Trophoblast cell (in vitro differentiated cells and primary cell): Measurements from ENCODE around the gene UBE2QL1.

Experiments used
- DNase-seq, 2 donors: peaks; one replicate each; pipeline ENCODE4 v3.0.0-alpha.2; 2016
- H2AFZ ChIP-seq: 2 replicates; pipeline ENCODE4 v1.6.1; 2013; ENCODE audit warnings: low read length, moderate library complexity, mild to moderate bottlenecking; ENCODE audit not compliant: insufficient read depth, poor library complexity
- H2AK5ac ChIP-seq: 2 replicates; pipeline ENCODE4 v1.6.1; 2013; ENCODE audit warnings: mild to moderate bottlenecking, low read length
- H2BK120ac ChIP-seq: 2 replicates; pipeline ENCODE4 v1.6.1; 2013; ENCODE audit warnings: low read length, mild to moderate bottlenecking, moderate library complexity; ENCODE audit not compliant: insufficient read depth, poor library complexity
- H2BK12ac ChIP-seq: 2 replicates; pipeline ENCODE4 v1.6.1; 2013; ENCODE audit warnings: mild to moderate bottlenecking, low read length, moderate library complexity
- H2BK5ac ChIP-seq: 2 replicates; pipeline ENCODE4 v1.6.1; 2013; ENCODE audit warnings: low read length, low read depth, moderate library complexity, mild to moderate bottlenecking; ENCODE audit not compliant: poor library complexity
- H3K14ac ChIP-seq: 2 replicates; pipeline ENCODE4 v1.6.1; 2013; ENCODE audit warnings: mild to moderate bottlenecking, low read length
- H3K18ac ChIP-seq: 2 replicates; pipeline ENCODE4 v1.6.1; 2013; ENCODE audit warnings: mild to moderate bottlenecking, low read length
- H3K23ac ChIP-seq: 2 replicates; pipeline ENCODE4 v1.6.1; 2013; ENCODE audit warnings: low read length
- H3K27ac ChIP-seq: 2 replicates; pipeline ENCODE4 v1.5.1; 2013; ENCODE audit warnings: low read depth, mild to moderate bottlenecking, inconsistent platforms, low read length, moderate library complexity
- H3K27me3 ChIP-seq: 2 replicates; pipeline ENCODE4 v1.6.1; 2013; ENCODE audit warnings: inconsistent platforms, mild to moderate bottlenecking, low read length, moderate library complexity; ENCODE audit not compliant: insufficient read depth
- H3K36me3 ChIP-seq, 2 experiments: 1 replicate in 1 of 2; 2 replicates in 1 of 2; pipeline ENCODE4 v1.6.1; 2013; ENCODE audit warnings: low read length in 2 of 2, mild to moderate bottlenecking in 2 of 2, moderate library complexity in 1 of 2; ENCODE audit not compliant: insufficient read depth in 2 of 2, control insufficient read depth in 1 of 2
- H3K4ac ChIP-seq: 2 replicates; pipeline ENCODE4 v1.6.1; 2013; ENCODE audit warnings: low read depth, mild to moderate bottlenecking, low read length, moderate library complexity
- H3K4me1 ChIP-seq, 2 experiments: 1 replicate in 1 of 2; 2 replicates in 1 of 2; pipeline ENCODE4 v1.6.1; 2013; ENCODE audit warnings: low read length in 2 of 2, mild to moderate bottlenecking in 2 of 2, moderate library complexity in 1 of 2; ENCODE audit not compliant: insufficient read depth in 2 of 2, control insufficient read depth in 1 of 2
- H3K4me2 ChIP-seq: 2 replicates; pipeline ENCODE4 v1.6.1; 2013; ENCODE audit warnings: inconsistent platforms, mild to moderate bottlenecking, low read length, moderate library complexity
- H3K4me3 ChIP-seq: 2 replicates; pipeline ENCODE4 v1.5.1; 2013; ENCODE audit warnings: mild to moderate bottlenecking, low read depth, low read length, inconsistent platforms
- H3K79me1 ChIP-seq: one replicate; pipeline ENCODE4 v1.6.1; 2013; ENCODE audit warnings: low read length
- H3K79me2 ChIP-seq: 2 replicates; pipeline ENCODE4 v1.6.1; 2013; ENCODE audit warnings: low read length, mild to moderate bottlenecking; ENCODE audit not compliant: control insufficient read depth, insufficient read depth, poor library complexity
- H3K9ac ChIP-seq: 2 replicates; pipeline ENCODE4 v1.6.1; 2013; ENCODE audit warnings: mild to moderate bottlenecking, low read length
- H3K9me3 ChIP-seq: 2 replicates; pipeline ENCODE4 v1.6.1; 2013; ENCODE audit warnings: low read depth, mild to moderate bottlenecking, control low read depth, inconsistent platforms, low read length; ENCODE audit not compliant: insufficient read depth
- H4K12ac ChIP-seq: 2 replicates; pipeline ENCODE4 v1.6.1; 2013; ENCODE audit warnings: low read depth, mild to moderate bottlenecking, low read length, moderate library complexity
- H4K8ac ChIP-seq: 2 replicates; pipeline ENCODE4 v1.6.1; 2013; ENCODE audit warnings: low read depth, mild to moderate bottlenecking, low read length, moderate library complexity
- H4K91ac ChIP-seq: one replicate; pipeline ENCODE4 v1.6.1; 2013; ENCODE audit warnings: low read depth, mild to moderate bottlenecking, low read length, moderate library complexity
- WGBS: extraction: QIAGEN DNeasy Blood & Tissue Kit; methylation state at CpG from one replicate; pipeline ENCODE4 v1.1.7; 2013; ENCODE audit warnings: missing lambda C conversion rate; ENCODE audit not compliant: insufficient read length, insufficient coverage; ENCODE audit errors: extremely low coverage; 5-methylcytosine and 5-hydroxymethylcytosine counted together

The UBE2QL1 gene

DNA sequence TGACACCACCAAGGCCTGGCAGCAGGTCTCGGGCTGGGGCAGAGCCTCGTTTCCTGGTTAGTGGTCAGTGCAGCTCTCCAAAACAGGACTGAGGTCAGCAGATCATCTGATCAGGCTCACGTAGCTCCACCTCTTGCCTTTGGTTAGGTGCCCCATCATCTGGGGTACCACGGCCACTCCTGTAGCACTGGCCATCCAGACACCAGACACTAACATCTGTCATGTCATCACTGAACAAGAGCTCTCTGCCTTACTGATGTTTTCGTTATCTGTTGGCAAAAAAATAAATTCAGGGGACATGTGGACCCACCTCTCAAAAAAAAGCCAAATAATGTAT, 40.4 kb upstream of the UBE2QL1 start:
- DNase-seq: no peak
- Histone ChIP-seq H4K8ac (no peak overlapping the region), H3K4ac (no peak overlapping the region), H2AK5ac (no peak overlapping the region), H3K27ac (no peak overlapping the region), H3K4me1 (peaks cover 0 to 6% of the 10 kb centered on the region in 2 experiments), H2BK12ac (no peak overlapping the region), H3K36me3 (no peaks in the 10 kb centered on the region), H3K4me2 (no peak overlapping the region), H3K18ac (no peak overlapping the region), H2BK120ac (no peak overlapping the region), H3K9me3 (peaks cover 7% of the 10 kb centered on the region), H3K23ac (no peak overlapping the region), H3K79me1 (peaks cover 2% of the 10 kb centered on the region), H3K79me2 (no peaks in the 10 kb centered on the region), H2AFZ (no peak overlapping the region), H3K27me3 (no peaks in the 10 kb centered on the region), H3K14ac (no peak overlapping the region), H4K12ac (no peak overlapping the region), H4K91ac (no peak overlapping the region), H3K4me3 (peak overlapping the region; percentile 7), H3K9ac (no peak overlapping the region), H2BK5ac (no peak overlapping the region)
- no CpG with 5 or more reads among the region's 5 CpGs for WGBS

DNA sequence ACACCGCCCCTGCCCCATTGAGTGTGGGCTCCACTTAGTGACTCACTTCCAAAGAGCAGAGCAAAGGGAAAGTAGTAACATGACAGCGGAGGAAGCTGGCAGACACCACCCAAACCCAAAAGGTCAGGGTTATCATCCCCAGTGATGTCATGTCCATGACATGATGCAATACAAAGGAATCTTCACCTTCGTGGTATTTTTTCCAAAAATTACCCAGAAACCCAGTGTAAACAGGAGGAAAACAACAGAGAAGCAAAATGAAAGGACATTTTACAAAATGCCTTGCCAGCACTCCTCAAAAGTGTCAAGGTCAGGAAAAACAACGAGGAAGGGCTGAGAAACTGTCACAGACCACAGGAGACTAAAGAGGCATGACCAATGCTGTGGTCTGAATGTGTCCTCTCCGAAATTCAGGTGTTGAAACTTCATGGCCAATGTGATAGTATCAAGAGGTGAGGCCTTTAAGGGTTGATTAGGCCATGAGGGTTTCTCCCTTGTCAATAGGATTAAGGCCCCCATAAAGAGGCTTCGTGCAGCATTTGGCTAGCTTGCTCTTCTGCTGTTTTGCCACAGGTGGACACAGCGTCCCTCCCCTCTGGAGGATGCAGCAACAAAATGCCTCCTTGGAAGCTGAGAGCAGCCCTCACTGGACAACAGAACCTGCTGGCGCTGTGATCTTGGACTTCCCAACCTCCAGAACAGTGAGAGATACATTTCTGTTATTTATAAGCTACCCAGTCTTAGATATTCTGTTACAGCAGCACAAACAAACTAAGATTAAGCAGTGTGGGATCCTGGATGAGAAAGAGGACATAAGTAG, 39.8 kb upstream of the UBE2QL1 start:
- Histone ChIP-seq H2BK12ac (no peak overlapping the region), H2AFZ (no peak overlapping the region), H3K4me1 (peaks cover 0 to 3% of the 10 kb centered on the region in 2 experiments), H3K79me1 (peaks cover 2% of the 10 kb centered on the region), H3K36me3 (no peaks in the 10 kb centered on the region), H4K12ac (no peak overlapping the region), H3K14ac (no peak overlapping the region), H3K27me3 (no peaks in the 10 kb centered on the region), H2BK5ac (no peak overlapping the region), H3K9ac (no peak overlapping the region), H4K91ac (no peak overlapping the region), H2AK5ac (no peak overlapping the region), H3K4me2 (no peak overlapping the region), H2BK120ac (no peak overlapping the region), H3K4me3 (no peak overlapping the region), H3K79me2 (no peaks in the 10 kb centered on the region), H3K27ac (no peak overlapping the region), H3K23ac (no peak overlapping the region), H3K18ac (no peak overlapping the region), H3K9me3 (peaks cover 7% of the 10 kb centered on the region), H4K8ac (no peak overlapping the region), H3K4ac (no peak overlapping the region)
- DNase-seq: peak in 1 of 2 donors; percentile 39
- no CpG with 5 or more reads among the region's 8 CpGs for WGBS

DNA sequence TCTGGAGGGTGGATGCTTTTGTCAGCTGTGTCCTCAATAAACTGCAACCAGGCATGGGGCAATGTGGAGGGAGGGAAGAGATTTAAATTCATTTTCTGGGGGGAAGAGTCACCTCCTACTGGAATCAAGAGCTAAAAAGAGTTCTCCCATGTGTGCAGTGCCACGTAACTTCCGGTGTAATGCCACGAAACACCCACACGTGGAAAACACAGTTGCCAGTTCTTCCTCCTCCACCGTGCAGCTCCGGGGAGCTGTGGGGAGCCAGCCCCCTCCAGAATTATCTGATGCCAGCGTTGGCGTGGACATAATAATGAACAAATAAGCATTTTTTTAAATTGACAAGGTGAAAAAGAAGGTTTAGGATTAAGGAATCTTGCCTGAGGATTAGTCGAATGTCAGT, 38.2 kb upstream of the UBE2QL1 start:
- Histone ChIP-seq H2AFZ (no peak overlapping the region), H3K4me3 (no peak overlapping the region), H2BK120ac (no peak overlapping the region), H3K14ac (no peak overlapping the region), H3K9me3 (peaks cover 7% of the 10 kb centered on the region), H3K9ac (no peak overlapping the region), H3K4me2 (no peak overlapping the region), H3K27ac (no peak overlapping the region), H3K79me2 (no peaks in the 10 kb centered on the region), H3K18ac (no peak overlapping the region), H4K12ac (no peak overlapping the region), H4K91ac (no peak overlapping the region), H3K23ac (no peak overlapping the region), H2BK5ac (no peak overlapping the region), H3K4me1 (peaks cover 0 to 3% of the 10 kb centered on the region in 2 experiments), H3K4ac (no peak overlapping the region), H3K79me1 (peaks cover 2% of the 10 kb centered on the region), H3K27me3 (no peaks in the 10 kb centered on the region), H3K36me3 (no peaks in the 10 kb centered on the region), H2AK5ac (no peak overlapping the region), H2BK12ac (no peak overlapping the region), H4K8ac (no peak overlapping the region)
- DNase-seq: no peak
- no CpG with 5 or more reads among the region's 9 CpGs for WGBS

DNA sequence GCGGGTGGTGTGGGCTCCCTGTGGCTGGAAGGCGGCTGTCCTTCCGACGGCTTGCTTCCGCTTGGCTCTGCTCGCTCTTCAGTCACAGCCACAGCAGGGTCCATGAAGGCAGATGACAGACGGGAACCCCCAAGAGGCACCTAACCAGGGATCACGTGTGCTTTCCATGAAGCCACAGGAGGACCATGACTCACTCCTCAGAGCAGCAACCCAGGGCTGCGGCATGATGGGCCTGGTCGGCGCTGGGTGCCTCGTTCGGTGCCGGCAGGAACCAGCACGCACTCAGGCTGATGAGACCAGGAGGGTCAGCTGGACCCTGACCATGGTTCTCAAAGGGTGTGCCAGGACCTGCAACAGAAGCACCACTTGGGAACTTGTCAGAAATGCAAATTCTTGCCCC, 37.5 kb upstream of the UBE2QL1 start:
- no peaks in the 10 kb centered on the region for H3K79me2 ChIP-seq
- H4K8ac ChIP-seq: no peak overlapping the region
- no peak overlapping the region for H3K14ac ChIP-seq
- H3K4me1 ChIP-seq: peaks cover 0 to 3% of the 10 kb centered on the region in 2 experiments
- no peaks in the 10 kb centered on the region for H3K27me3 ChIP-seq
- H2BK120ac ChIP-seq: no peak overlapping the region
- H3K9ac ChIP-seq: no peak overlapping the region
- H3K4me3 ChIP-seq: no peak overlapping the region
- H4K91ac ChIP-seq: no peak overlapping the region
- no peaks in the 10 kb centered on the region for H3K36me3 ChIP-seq
- no peak for DNase-seq
- H3K4me2 ChIP-seq: no peak overlapping the region
- no CpG with 5 or more reads among the region's 15 CpGs for WGBS
- H4K12ac ChIP-seq: no peak overlapping the region
- no peak overlapping the region for H2AFZ ChIP-seq
- H2BK12ac ChIP-seq: no peak overlapping the region
- no peak overlapping the region for H2AK5ac ChIP-seq
- peaks cover 2% of the 10 kb centered on the region for H3K79me1 ChIP-seq
- H3K4ac ChIP-seq: no peak overlapping the region
- no peak overlapping the region for H3K18ac ChIP-seq
- H2BK5ac ChIP-seq: no peak overlapping the region
- no peak overlapping the region for H3K23ac ChIP-seq
- H3K27ac ChIP-seq: no peak overlapping the region
- H3K9me3 ChIP-seq: peaks cover 7% of the 10 kb centered on the region
